Mucosa of gallbladder (tissue), 1 donor: ENCODE results near the gene HTR7. TPM values are rescaled to one million over a fixed set of nuclear protein-coding genes. Genes with fewer than 3 reads are reported as not detected.
A peak's percentile ranks its signal among the peaks of the same experiment; 100 is the strongest.

Experiments
- DNase-seq: peaks from one replicate; pipeline ENCODE4 v3.0.0-alpha.2; 2020; ENCODE audit warnings: low spot score
- total RNA-seq: library from RNA; stranded (reverse); gene quantifications from one replicate; pipeline ENCODE4 v1.2.1, GENCODE V29; 2021
- donor health status: DM: no; HTN: no; CAD: no.

Gene HTR7
- total RNA-seq, 1 donor from 2014 or later = 1.2 TPM

DNA sequence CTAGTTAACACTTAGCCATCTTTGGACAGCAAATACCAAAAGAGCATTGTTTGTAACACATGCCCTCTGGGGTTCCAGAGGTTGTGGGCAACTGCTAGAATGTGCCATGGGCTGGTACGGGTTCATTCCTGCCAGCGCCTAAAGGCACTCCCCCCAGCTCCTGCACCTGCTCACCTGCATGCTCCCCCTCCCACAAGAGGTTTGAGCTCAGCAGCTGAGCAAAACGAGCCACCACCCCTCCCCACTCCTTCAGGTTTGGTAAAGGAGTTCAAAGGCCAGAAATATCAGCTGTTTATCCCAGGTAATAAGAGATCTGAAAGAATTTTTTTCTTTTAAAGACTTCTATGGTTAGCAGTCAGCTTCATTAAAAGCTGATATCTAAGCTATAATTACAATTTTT is 53.5 kb downstream of the HTR7 start:
- no peak for DNase-seq

DNA sequence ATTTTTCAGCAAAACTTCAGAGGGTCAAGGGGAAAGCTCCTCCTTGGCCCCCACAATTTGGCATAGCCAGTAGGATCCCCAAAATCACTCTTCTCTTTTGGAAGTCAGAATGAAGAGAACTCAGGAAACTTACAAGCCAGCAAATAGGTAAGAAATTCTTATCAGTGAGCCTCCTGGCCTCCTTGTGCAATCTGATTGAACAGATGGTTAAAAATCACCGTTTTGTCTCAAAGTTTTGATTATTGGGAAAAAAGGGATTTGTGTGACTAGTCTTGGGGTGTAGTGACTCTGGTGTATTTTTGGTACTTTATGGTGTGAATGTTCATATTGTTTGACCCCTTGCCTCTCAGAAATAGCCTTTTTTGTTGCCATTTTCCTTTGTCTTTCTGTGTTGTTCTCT is 56.2 kb downstream of the HTR7 start:
- DNase-seq = no peak

DNA sequence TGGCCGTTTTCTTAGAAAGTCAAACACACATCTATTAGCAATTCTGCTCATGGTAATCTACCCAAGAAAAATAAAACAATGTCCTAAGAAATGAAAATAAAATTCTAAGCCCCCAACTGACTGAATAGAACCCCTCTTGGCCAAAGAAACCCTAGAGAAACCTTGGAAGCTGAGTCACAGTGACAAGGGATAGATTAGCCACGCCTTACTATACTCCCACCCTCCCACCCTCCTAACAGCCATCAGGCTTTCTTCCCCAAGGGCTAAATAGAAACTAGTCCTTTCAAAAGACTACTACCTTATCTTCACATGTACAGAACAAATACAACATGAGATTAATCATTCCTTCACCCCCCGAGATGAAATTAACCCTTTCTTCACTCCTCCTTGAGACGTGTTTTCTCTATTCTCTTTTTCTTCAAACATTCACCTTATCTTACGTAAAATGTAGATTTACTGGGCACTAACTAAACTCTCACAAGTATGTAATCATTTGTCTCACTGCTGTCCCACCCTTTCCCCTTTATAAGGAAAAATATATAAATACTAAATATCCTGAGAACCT is 57.5 kb downstream of the HTR7 start:
- no peak for DNase-seq

DNA sequence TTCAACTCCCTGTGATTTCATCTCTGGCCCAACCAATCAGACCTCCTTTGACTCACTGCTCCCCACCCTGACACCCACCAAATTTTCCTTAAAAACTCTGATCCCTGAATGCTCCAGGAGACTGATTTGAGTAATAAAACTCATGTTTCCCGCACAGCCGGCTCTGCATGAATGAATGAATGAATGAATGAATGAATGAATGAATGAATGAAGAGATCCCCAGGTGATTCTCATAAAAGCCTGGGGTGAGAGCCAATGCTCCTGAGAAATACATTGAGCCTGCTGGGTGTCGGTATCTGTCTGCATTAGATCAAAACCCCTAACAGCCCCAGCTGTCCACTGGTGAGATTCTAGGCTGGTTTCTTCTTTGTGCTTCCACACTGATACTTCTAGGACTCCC is 58.7 kb downstream of the HTR7 start:
- no peak for DNase-seq

DNA sequence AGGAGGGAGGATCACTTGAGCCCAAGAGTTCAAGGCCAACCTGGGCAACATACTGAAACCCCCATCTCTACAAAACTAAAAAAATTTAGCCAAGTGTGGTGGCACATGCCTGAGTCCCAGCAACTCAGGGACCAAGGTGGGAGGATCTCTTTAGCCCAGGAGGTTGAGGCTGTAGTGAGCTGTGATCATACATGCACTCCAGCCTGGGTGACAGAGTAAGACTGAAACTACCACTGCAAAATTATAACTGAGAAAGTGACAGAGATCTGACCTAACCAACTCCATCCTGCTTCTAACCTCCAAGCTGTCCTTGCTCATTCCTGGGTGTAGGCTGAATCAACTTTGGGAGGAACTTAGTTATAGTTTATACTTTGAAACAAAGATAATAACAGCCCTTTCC is 59.4 kb downstream of the HTR7 start:
- DNase-seq = no peak

DNA sequence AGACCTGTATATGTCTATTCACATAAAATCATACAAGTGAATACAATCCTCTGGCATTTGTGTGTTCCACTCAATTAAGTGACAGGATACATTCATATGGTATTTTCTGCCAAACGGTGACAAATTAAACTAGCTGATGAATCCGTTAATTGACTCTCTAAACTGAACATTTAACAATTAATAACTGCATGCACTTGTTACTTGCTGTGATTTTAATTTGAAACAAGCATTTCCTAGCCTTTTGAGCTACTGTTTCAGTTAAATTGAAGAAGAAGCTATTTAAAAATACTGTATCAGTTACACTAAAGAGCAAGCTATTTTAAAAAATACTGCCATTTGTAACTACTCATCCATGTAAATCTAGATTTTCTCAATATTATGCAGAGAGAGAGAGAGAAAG is 67.4 kb downstream of the HTR7 start:
- no peak for DNase-seq

DNA sequence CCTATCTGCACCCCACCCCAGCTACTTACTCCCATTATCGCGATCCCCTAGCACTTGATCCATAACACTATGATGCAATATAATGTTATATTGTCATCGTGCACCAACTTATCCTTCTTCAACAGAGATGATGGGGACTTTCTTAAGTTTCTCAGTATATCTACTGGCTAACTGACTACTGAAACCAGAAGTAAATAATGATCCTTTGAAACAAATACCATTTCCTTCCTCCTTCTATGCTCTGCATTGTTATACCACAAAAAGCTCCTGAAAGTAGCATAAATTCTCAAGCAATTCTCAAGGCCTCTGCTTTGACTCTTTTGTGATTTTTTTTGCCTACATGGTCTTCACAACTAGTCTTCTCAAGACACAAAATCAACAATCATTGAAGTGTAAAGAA is 68.9 kb downstream of the HTR7 start:
- no peak for DNase-seq

DNA sequence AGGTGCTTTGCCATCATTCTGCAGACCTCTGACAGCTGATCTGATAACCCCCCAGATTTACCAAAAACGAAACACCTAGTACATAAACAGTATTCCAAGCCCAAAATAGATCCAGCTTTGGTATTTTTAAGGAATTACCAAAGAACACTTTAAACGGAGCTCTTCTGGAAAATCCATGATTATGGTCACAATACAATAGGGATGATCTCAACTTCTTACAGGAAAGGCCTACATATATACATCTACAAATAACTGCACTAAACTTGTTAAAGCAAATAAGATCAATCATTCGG is 69.7 kb downstream of the HTR7 start:
- no peak for DNase-seq

DNA sequence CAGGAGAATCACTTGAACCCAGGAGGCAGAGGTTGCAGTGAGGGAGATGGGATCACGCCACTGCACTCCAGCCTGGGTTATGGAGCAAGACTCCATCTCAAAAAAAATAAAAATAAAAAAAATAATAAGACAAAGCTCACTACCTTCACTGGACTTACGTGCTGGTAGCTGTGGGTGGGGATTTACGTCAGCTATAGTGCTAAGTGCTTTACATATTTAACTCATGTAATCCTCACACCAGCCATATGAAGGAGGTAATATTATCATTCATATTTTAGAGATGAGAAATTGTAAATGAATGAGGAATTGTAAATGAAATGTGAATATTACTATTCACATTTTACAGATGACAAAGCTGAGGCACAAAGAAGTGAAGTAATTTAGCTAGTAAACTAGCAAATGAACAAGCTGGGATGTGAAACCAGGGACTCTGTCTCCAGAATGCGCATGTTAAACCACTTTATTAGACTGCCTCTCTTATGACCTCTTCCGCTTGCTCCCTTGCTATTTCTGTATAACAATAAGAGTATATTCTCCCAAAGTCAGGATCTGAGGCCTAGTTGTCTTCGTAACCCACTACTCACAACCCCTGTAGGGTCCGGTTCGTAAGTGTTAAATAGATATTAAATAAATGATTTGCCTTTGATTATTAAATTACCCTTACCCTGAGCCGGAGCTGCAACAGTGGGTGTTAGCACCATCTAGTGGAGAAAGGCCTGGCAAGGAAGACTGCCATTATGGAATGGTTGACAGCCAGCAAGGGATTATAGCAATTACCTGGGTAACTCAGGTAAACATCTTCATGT is 70.2 kb downstream of the HTR7 start:
- DNase-seq = peak; percentile 32

DNA sequence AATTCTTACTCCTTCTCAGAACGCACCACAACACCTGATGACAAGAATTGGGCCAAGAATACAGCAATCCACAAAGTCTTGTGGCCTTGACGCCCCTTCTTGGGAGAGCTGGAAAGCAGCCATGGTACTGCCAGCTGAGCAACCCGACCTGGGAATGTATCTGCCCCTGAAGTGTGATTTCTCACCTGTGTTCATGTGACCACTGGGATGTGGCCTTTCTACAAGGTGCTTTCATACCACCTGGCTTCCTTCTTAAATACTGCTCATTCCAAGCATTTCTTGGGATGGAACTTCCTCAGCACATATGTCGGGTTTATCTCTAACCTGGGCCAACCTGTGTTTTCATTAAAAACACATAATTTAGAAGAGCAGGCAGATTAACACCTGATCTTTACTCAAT is 72.1 kb downstream of the HTR7 start:
- DNase-seq = no peak

DNA sequence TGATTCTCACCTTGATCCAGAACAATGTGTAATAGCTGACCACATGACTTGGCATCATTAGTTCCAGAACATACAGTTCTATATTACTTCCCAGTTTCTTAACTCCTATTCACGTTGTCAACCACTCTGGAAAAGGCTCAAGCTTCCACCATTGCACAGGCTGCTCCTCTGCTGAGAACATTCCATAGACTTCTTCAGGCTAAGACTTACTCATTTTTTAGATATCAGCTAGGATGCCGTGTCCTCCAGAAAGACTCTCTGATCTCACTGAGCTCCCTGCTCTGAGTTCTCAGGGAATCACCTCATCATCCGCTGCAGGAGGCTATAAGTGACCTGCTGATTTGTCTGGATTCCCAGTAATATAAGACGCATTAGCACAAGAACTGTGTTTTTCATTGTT is 73.1 kb downstream of the HTR7 start:
- no peak for DNase-seq

DNA sequence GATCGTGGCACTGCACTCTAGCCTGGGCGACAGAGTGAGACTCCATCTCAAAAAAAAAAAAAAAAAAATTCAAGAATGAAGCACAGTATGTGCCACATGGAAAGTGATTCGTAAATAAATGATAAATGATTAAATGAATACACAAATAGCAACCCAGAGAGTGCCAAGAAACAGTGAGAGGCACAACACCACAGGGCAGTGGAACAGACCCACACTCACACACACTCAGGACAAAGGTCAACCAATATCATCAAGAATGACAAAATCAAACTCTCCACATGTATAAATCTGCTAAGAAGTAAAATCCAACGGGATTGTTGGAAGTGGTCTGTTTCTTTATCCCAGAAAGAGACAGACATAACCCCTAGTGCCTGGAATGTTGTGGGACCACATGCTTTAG is 77.4 kb downstream of the HTR7 start:
- no peak for DNase-seq

DNA sequence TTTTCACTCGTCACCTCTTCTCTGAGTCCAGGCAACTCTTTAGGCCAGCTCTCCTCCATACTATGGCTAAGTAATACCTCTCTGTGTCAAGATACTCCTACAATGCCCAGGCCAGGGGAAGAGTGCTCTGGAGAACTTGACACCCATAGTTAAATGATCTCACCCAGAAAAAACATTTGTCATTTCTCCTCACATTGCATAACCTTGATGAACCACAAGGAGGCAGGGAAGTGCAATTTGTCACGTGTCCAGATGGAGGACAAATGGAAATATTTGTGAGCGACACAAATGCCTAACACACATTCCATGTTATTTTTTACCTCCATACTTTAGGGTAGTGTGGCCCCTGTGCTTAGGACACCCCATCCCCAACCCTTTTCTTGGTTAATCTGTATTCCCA is 78.3 kb downstream of the HTR7 start:
- no peak for DNase-seq

DNA sequence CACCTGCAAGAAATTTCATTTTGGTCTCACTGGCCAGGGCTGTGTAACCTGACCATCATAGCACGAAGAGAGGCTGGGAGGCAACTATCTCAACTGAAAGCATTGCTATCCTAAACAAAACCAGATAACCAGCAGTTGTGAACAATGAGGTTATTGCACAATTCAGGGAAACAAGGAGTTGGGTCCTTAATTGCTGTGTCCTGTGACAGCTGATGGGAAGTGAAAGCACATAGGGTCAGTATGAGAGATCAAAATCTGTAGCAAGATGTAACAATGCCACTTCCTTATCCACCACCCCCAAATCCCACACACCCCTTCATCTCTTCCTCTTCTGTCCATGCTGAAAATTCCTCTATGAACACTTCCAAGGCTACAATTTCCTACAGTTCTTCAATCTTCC is 80.2 kb downstream of the HTR7 start:
- no peak for DNase-seq

DNA sequence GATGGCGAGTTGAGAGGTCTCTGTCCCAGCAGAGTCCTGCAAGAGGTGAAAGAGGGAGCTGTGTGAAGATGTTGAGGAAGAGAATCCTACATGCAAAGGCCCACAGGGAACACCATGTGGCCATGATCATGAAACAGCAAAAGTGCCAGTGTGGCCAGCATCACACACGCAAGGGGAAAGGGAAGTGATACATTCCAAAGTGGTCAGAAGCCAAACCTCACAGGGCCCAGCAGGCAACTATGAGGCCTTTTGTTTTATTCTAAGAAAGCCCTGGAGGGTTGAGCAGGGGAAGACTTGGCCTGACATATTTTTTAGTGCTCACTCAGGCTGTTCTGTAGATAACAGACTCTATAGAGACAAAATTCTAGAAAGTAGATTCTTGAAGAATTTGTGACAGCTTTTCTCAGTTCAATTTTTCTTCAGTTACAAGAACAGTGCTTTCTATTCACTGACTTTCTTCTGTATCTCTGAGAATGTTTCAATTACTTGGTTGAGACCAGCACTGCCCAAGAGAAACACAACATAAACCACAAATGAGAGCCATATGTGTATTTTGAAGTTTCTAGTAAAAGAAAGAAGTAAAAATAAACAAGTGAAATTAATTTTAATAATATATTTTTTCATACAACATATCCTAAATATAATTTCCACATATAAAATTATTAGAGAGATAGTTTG is 82.3 kb downstream of the HTR7 start:
- no peak for DNase-seq

DNA sequence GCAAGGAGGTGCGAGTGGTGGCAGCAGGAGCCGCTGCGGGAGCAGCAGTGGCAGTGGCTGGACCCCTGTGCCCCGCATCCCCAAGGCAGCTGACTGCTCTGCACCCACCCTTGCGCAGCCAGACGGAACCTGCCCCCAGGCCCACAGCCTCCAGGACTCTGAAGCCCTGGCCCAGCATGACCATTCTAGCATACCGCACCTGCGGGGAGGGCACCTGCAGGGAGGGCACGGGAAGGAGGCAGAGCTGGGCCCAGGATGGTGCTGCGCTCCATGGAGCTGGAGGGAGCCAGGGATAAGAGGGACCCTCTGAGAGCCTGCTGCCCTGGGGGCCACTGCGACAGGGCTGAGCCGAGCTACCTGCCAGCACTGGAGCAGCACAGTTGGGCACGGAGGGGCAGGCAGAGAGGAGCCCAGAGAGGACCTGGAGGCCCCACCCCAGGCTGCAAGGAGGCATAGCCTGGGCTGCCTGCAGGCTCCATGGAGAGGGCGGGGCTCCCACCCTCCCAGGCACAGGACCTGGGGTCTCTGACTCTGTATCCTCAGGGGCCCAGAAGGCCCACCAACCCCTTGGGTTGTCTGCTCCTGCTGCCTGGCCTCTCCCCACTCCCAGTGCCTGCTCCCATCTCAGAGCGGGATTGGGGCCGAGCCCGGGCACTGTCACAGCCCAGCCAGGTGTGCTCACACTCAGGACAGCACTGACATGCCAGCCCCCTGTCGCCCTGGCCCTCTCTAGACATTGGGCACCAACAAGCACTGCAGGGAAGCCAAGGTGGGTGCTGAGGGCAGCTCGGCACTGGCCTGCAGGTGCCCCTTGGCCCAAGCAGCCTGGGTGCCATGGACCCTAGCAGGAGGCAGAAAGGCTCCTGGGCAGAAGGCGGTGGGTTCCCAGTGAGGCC is 87.6 kb downstream of the HTR7 start:
- DNase-seq = no peak

DNA sequence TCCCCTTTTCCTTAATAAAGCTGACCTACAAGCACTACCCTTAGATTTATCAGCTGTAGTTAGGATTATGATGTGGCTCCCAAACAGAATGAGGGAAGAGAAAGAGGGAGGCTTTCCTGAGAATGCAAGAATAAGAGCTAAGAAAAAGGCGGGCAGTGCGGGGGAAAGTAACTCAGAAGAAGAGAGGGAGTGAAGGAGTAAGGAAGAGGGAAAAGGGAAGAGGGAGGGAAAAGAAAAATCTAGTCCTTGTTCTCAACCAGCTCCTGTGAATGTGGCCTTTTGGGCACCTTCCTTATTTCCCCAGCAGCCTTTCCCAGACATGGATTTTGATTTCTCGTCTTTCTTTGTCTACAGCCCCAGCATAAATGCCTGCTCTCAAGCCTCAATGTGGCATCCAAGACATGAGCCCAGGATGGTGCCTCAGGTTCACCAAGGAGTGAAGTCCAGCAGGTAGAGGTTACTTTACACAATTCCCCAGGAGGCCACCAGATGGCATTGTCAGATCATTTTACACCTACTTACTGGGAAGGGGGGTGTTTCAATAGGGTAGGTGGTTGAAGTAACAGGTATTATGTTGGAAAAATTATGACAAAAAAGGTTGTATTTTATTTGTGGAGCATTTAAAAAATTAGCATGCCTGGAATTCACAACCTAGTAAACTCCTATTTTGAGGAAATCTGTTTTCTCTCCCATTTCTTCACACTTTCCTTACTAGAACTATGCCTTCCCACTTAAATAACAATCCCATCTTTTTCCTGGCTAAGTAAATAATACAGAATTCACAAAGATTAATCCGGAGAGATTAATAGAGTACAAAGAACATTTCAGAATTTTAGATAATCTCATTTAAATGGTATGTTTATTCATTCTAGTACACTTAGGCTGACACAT is 106.5 kb downstream of the HTR7 start:
- peak; percentile 33 for DNase-seq

DNA sequence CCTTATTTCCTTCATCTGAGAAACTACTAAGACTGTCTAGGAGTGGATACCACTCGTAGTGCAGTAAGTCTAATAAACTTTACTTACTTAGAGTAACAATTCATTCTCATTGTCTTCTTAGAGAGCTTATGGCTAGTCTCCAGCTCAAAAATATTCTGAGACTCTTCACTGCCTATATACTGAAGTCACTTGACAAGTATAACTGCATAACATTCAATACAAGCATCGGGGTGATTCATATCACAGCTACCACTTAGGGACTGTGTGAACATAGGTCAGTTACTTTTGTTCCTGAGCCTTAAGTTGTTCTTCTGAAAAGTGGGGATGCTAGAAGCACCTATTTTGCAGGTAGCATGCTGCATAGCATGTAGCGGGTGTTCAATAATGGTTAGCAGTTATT is 111.0 kb downstream of the HTR7 start:
- DNase-seq = no peak

DNA sequence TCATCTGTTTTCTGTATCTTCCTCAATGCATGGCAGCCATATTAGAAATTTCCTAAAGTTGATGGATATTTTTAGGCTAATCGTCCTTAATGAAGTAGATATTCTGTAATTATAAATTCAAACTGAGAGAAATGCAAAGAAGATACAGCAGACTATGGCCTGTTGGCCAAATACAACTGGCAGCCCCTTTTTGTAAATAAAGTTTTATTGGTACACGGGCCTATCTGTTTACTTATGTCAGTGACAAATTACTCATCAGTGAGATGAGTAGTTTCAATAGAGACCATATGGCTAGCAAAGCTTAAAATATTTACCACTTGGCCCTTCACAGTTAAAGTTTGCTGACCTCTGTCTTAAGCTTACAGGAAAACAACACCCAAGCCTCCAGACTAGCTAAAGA is 112.3 kb downstream of the HTR7 start:
- no peak for DNase-seq

DNA sequence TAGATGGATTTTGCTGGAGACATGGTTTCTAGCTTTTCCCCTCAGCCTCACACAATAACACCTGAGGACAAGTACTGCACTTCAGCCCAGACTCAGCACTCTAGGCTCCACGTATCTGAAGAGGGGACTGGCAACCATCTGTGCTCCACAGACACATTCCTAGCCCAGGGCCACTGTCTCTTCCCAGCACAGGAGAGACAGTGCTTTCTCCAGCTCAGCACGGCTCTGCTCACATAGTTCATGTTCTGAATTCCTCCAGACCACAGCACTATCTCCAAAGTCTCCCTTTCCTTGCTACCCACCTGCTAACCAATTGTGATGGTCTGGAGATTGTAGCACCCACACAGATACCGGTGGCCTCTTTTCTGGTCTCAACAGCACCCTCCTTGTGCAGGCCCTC is 114.5 kb downstream of the HTR7 start:
- no peak for DNase-seq

DNA sequence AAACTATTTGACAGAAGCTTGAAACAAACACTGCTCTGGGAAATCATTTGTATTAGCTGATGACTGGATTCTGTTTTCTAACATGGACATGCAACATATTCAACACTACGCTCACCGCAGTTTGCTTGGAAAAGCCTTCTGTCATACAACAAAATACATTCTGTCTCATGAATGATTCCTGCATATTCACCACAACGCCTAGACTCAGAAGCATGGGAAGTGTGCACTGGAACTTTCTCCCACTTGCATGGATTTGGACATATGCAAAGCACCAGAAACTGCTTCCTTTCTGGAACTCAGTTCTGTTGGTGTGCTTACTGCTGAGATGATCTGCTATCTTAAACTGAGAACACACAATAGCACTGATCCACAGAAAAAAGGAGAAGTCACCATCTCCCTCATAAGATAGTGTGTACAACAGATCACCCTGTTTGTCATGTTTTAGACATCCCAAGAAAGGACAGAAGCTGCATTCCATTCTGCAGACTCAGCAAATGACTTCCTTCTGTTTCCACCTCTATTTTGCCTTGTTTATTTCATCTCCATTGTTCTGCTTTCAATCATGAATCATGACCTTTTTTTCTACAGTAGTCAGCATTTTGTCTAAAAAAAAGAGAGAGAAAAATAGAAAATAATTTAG is 115.8 kb downstream of the HTR7 start:
- DNase-seq = no peak
